Transverse colon (tissue), 3 donors: ENCODE measurements around the gene ZNF689.

Experiments
- CTCF ChIP-seq, 5 experiments: fragments of 200-600 bp in 3 of 5; fragments of 450-650 bp in 2 of 5; sonication (generic) in 3 of 5; IDR thresholded peaks; 1 replicate in 2 of 5; 2 replicates in 3 of 5; pipeline ENCODE4 v1.5.1; 2016 to 2017; ENCODE audit warnings: antibody characterized with exemption in 5 of 5, inconsistent platforms in 3 of 5, mild to moderate bottlenecking in 2 of 5, moderate library complexity in 1 of 5
- POLR2A ChIP-seq: fragments of 450-650 bp; IDR thresholded peaks from one replicate; pipeline ENCODE4 v1.6.1; 2016; ENCODE audit warnings: antibody characterized with exemption, mild to moderate bottlenecking, moderate library complexity

- TF ChIP-seq CTCF (IDR thresholded peaks at IDR 0.05) (no peak), POLR2A (no peak)
These were observed 17.3 kb downstream of the ZNF689 start for GRCh38 chr16:30592871-30593270.
